B cell (primary cell): ENCODE measurements around the gene PLCG2. TPM values are rescaled to one million over a fixed set of nuclear protein-coding genes. Genes with fewer than 3 reads are reported as not detected.

Source experiments
- ATAC-seq: fragments of 200-7000 bp; cut with Tn5 transposase; one replicate; pipeline ENCODE4 v1.10.0; 2021; ENCODE audit warnings: low read depth, mild to moderate bottlenecking, moderate number of reproducible peaks, moderate library complexity
- CTCF ChIA-PET: fragments of 350-600 bp; sonication (Branson Sonifier 250); formaldehyde crosslinking; loops from one replicate; lab custom pipeline; 2021; ENCODE audit warnings: antibody characterized with exemption, inconsistent platforms; lab: Charles Lee
- POLR2A ChIA-PET: fragments of 350-600 bp; sonication (Branson Sonifier 250); formaldehyde crosslinking; loops from one replicate; lab custom pipeline; 2021; ENCODE audit warnings: antibody characterized with exemption; lab: Charles Lee
- DNase-seq: peaks from one replicate; pipeline ENCODE4 v3.0.0; 2013
- H2AFZ ChIP-seq: 2 replicates; pipeline ENCODE4 v1.6.1; 2012; ENCODE audit warnings: mild to moderate bottlenecking, low read depth, low read length; ENCODE audit not compliant: insufficient read depth, poor library complexity, severe bottlenecking
- H3K27ac ChIP-seq, 2 donors: 1 replicate in 1 of 2; 2 replicates in 1 of 2; pipeline ENCODE4 v1.5.1; 2012 to 2013; ENCODE audit warnings: low read length in 2 of 2, mild to moderate bottlenecking in 2 of 2, moderate library complexity in 1 of 2
- H3K27me3 ChIP-seq, 4 experiments: fragments of 200-600 bp in 1 of 4; sonication (generic) in 1 of 4; replicated peaks in 1 of 4; 1 replicate in 2 of 4; 2 replicates in 2 of 4; pipeline versions ENCODE4 v1.6.1 to v1.7.0; 2013 to 2016; ENCODE audit warnings: low read length in 3 of 4, mild to moderate bottlenecking in 2 of 4, mixed read lengths in 1 of 4, moderate library complexity in 1 of 4; ENCODE audit not compliant: insufficient read depth in 4 of 4, control insufficient read depth in 3 of 4; ENCODE audit errors: control extremely low read depth in 1 of 4
- H3K36me3 ChIP-seq, 2 experiments: replicated peaks in 1 of 2; 1 replicate in 1 of 2; 2 replicates in 1 of 2; pipeline versions ENCODE4 v1.6.1 to v1.7.1; 2013; ENCODE audit warnings: low read length in 1 of 2; ENCODE audit not compliant: insufficient read depth in 2 of 2, control insufficient read depth in 1 of 2; ENCODE audit errors: control extremely low read depth in 1 of 2, extremely low read depth in 1 of 2
- H3K4me1 ChIP-seq, 2 donors: fragments of 200-600 bp in 1 of 2; sonication (generic) in 1 of 2; 1 replicate in 1 of 2; 2 replicates in 1 of 2; pipeline versions ENCODE4 v1.5.1 to v1.6.1; 2013 to 2017; ENCODE audit warnings: low read length in 2 of 2; ENCODE audit not compliant: control insufficient read depth in 2 of 2, insufficient read depth in 2 of 2
- H3K4me2 ChIP-seq: replicated peaks from 2 replicates; pipeline ENCODE3; 2012; ENCODE audit warnings: mild to moderate bottlenecking, low read depth, low read length; ENCODE audit not compliant: poor library complexity, severe bottlenecking
- H3K4me3 ChIP-seq, 5 experiments: fragments of 200-600 bp in 1 of 5; sonication (generic) in 1 of 5; 1 replicate in 3 of 5; 2 replicates in 2 of 5; pipeline versions ENCODE4 v1.5.1 to v1.7.0; 2011 to 2016; ENCODE audit warnings: low read length in 4 of 5, mild to moderate bottlenecking in 4 of 5, low read depth in 2 of 5, control low read depth in 1 of 5, moderate library complexity in 1 of 5; ENCODE audit not compliant: insufficient read depth in 1 of 5; ENCODE audit errors: control extremely low read depth in 1 of 5, extremely low read depth in 1 of 5
- H3K79me2 ChIP-seq: fragments of 200-600 bp; sonication (generic); one replicate; pipeline ENCODE4 v1.6.0; 2016; ENCODE audit warnings: low read length; ENCODE audit not compliant: control insufficient read depth, insufficient read depth
- H3K9ac ChIP-seq: fragments of 200-600 bp; sonication (generic); 2 replicates; pipeline ENCODE4 v1.6.1; 2017; ENCODE audit warnings: mild to moderate bottlenecking, low read length, moderate library complexity
- H3K9me3 ChIP-seq, 3 donors: one replicate each; pipeline versions ENCODE4 v1.6.1 to v1.7.1; 2013; ENCODE audit warnings: low read length in 2 of 3; ENCODE audit not compliant: control insufficient read depth in 2 of 3, insufficient read depth in 1 of 3; ENCODE audit errors: control extremely low read depth in 1 of 3
- H4K20me1 ChIP-seq: 2 replicates; pipeline ENCODE4 v1.6.0; 2012; ENCODE audit warnings: mild to moderate bottlenecking, low read length; ENCODE audit not compliant: insufficient read depth, control insufficient read depth, poor library complexity, severe bottlenecking
- H3K27ac Mint-ChIP-seq: one replicate; pipeline ENCODE4 v1.8.0; 2021; ENCODE audit warnings: mixed read lengths
- H3K27me3 Mint-ChIP-seq: one replicate; pipeline ENCODE4 v1.8.0; 2021; ENCODE audit warnings: mixed read lengths
- H3K4me1 Mint-ChIP-seq: one replicate; pipeline ENCODE4 v1.8.0; 2021; ENCODE audit warnings: mixed read lengths
- H3K4me3 Mint-ChIP-seq: one replicate; pipeline ENCODE4 v1.8.0; 2021; ENCODE audit warnings: mixed read lengths
- H3K9me3 Mint-ChIP-seq: one replicate; pipeline ENCODE4 v1.8.0; 2022; ENCODE audit warnings: mixed read lengths; ENCODE audit not compliant: insufficient read depth
- EZH2 ChIP-seq: IDR thresholded peaks from 2 replicates; pipeline ENCODE4 v1.6.1; 2012; ENCODE audit warnings: borderline replicate concordance, low read depth, mild to moderate bottlenecking, moderate library complexity, low read length; ENCODE audit not compliant: insufficient read depth, poor library complexity, severe bottlenecking
- WGBS: methylation state at CpG from one replicate; pipeline ENCODE4 v1.1.5; 2013; ENCODE audit warnings: missing lambda C conversion rate; ENCODE audit not compliant: insufficient coverage; 5-methylcytosine and 5-hydroxymethylcytosine counted together
- intact Hi-C: fragments of 100-400 bp; cut with micrococcal nuclease; formaldehyde crosslinking; loops from one replicate; pipeline ENCODE4 v1.10.0; 2022
- polyA plus RNA-seq: library from polyadenylated mRNA; depleted of rRNA; stranded (reverse); fragments of >200 nt; gene quantifications from 2 replicates; pipeline ENCODE4 v1.2.3, GENCODE V29; 2012
- total RNA-seq, 2 donors: library from RNA; stranded (reverse); fragments of 120-200 nt in 1 of 2; gene quantifications; 1 replicate in 1 of 2; 2 replicates in 1 of 2; pipeline versions ENCODE4 v1.2.3 to v1.2.4, GENCODE V29; 2013 to 2022
- TF ChIP-seq, protein P1 (sequence below): fragments of 200-600 bp; IDR thresholded peaks from one replicate; pipeline ENCODE4 v1.8.0; 2022; ENCODE audit warnings: antibody characterized with exemption, mild to moderate bottlenecking

Gene PLCG2
- total and polyA plus RNA-seq, 2 donors (not counting 1 experiment from before 2014, with no cell fraction given) = 194 to 812 TPM

GRCh38 chr16:81832801-81833547, 53.9 kb downstream of the PLCG2 start:
- H3K4me1 Mint-ChIP-seq = peaks cover 92% of the 10 kb centered on the region
- H3K27ac Mint-ChIP-seq = peak overlapping the region; percentile 90
- H3K27me3 ChIP-seq = no peaks in the 10 kb centered on the region
- H3K4me2 ChIP-seq = peak overlapping the region; percentile 80
- ATAC-seq (no peak), DNase-seq (peak; percentile 64)
- WGBS = 59% methylated on average over 3 of the region's 12 CpGs
- no peaks in the 10 kb centered on the region for H3K9me3 ChIP-seq
- intact Hi-C loops = loop anchor here (10.0 kb wide), 1 partner anchor 328 kb away; no protein-coding TSS in a partner anchor
- H3K27ac ChIP-seq = peak overlapping the region; percentile 73 to 77
- H3K79me2 ChIP-seq = peaks cover 100% of the 10 kb centered on the region
- H3K9me3 Mint-ChIP-seq = no peaks in the 10 kb centered on the region
- H3K36me3 ChIP-seq = peaks cover 0 to 28% of the 10 kb centered on the region in 2 experiments
- peaks cover 41% of the 10 kb centered on the region for H4K20me1 ChIP-seq
- H3K4me3 Mint-ChIP-seq = peak overlapping the region; percentile 85
- no peak for TF ChIP-seq EZH2
- TF ChIP-seq, protein P1, sequence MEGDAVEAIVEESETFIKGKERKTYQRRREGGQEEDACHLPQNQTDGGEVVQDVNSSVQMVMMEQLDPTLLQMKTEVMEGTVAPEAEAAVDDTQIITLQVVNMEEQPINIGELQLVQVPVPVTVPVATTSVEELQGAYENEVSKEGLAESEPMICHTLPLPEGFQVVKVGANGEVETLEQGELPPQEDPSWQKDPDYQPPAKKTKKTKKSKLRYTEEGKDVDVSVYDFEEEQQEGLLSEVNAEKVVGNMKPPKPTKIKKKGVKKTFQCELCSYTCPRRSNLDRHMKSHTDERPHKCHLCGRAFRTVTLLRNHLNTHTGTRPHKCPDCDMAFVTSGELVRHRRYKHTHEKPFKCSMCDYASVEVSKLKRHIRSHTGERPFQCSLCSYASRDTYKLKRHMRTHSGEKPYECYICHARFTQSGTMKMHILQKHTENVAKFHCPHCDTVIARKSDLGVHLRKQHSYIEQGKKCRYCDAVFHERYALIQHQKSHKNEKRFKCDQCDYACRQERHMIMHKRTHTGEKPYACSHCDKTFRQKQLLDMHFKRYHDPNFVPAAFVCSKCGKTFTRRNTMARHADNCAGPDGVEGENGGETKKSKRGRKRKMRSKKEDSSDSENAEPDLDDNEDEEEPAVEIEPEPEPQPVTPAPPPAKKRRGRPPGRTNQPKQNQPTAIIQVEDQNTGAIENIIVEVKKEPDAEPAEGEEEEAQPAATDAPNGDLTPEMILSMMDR = no peak
- H3K4me3 ChIP-seq = peak overlapping the region in 2 of 5 experiments; percentile 5 to 53
- CTCF ChIA-PET = interaction anchor here (0.6 to 4.0 kb wide), 11 partner anchors 8 to 95 kb away, joined by 3 to 20 read pairs (median 6); no protein-coding TSS in a partner anchor
- peak overlapping the region; percentile 24 for H3K9ac ChIP-seq
- H3K4me1 ChIP-seq = peaks cover 94 to 100% of the 10 kb centered on the region in 2 donors
- H3K27me3 Mint-ChIP-seq = no peaks in the 10 kb centered on the region
- POLR2A ChIA-PET = interaction anchor here (1.0 to 2.3 kb wide), 7 partner anchors 9 to 93 kb away, joined by 3 to 10 read pairs (median 4); partner anchors contain the start of gene PLCG2
- no peak overlapping the region for H2AFZ ChIP-seq
